Endodermal cell (in vitro differentiated cells): ENCODE data around the gene OSBPL8. TPM values are rescaled to one million over a fixed set of nuclear protein-coding genes. Genes with fewer than 3 reads are reported as not detected.

Experiments used
- DNase-seq: peaks from one replicate; pipeline ENCODE4 v3.0.0-alpha.2; 2017
- H3K27ac ChIP-seq: 2 replicates; pipeline ENCODE4 v1.5.1; 2013; ENCODE audit warnings: mild to moderate bottlenecking, low read depth, low read length, moderate library complexity
- H3K27me3 ChIP-seq: 2 replicates; pipeline ENCODE4 v1.6.1; 2013; ENCODE audit warnings: mild to moderate bottlenecking, low read length, moderate library complexity; ENCODE audit not compliant: insufficient read depth, control insufficient read depth, poor library complexity, severe bottlenecking
- H3K36me3 ChIP-seq: 2 replicates; pipeline ENCODE4 v1.7.0; 2013; ENCODE audit warnings: mild to moderate bottlenecking, low read length, moderate library complexity; ENCODE audit not compliant: control insufficient read depth, insufficient read depth
- H3K4me1 ChIP-seq: one replicate; pipeline ENCODE4 v1.7.0; 2013; ENCODE audit warnings: low read length; ENCODE audit not compliant: control insufficient read depth, insufficient read depth
- H3K4me3 ChIP-seq: 2 replicates; pipeline ENCODE4 v1.5.1; 2013; ENCODE audit warnings: mild to moderate bottlenecking, low read length, moderate library complexity
- H3K9ac ChIP-seq: 2 replicates; pipeline ENCODE4 v1.6.1; 2013; ENCODE audit warnings: mild to moderate bottlenecking, low read length, moderate library complexity; ENCODE audit not compliant: poor library complexity, severe bottlenecking; ENCODE audit errors: extremely low read depth
- H3K9me3 ChIP-seq: 2 replicates; pipeline ENCODE4 v1.6.1; 2013; ENCODE audit warnings: mild to moderate bottlenecking, low read length, moderate library complexity; ENCODE audit not compliant: control insufficient read depth
- H3K27ac Mint-ChIP-seq: 2 replicates; pipeline ENCODE4 v1.8.0; 2020; ENCODE audit warnings: mixed read lengths
- H3K27me3 Mint-ChIP-seq: 2 replicates; pipeline ENCODE4 v1.8.0; 2021; ENCODE audit warnings: mild to moderate bottlenecking, mixed read lengths; ENCODE audit not compliant: insufficient read depth
- H3K36me3 Mint-ChIP-seq: 2 replicates; pipeline ENCODE4 v1.8.0; 2020; ENCODE audit warnings: low read depth, mixed read lengths
- H3K4me1 Mint-ChIP-seq: 2 replicates; pipeline ENCODE4 v1.8.0; 2020; ENCODE audit warnings: mixed read lengths
- H3K4me3 Mint-ChIP-seq: 2 replicates; pipeline ENCODE4 v1.8.0; 2020; ENCODE audit warnings: mild to moderate bottlenecking, moderate library complexity, mixed read lengths
- H3K9me3 Mint-ChIP-seq: 2 replicates; pipeline ENCODE4 v1.8.0; 2020; ENCODE audit warnings: mild to moderate bottlenecking, mixed read lengths
- WGBS, 2 experiments: methylation state at CpG; one replicate each; pipeline versions ENCODE4 v1.1.5 to v1.1.7; 2013; ENCODE audit warnings: missing lambda C conversion rate in 2 of 2, mixed read lengths in 1 of 2; ENCODE audit not compliant: insufficient coverage in 1 of 2, insufficient read length in 1 of 2; 5-methylcytosine and 5-hydroxymethylcytosine counted together
- total RNA-seq, 2 donors: library from RNA; stranded (reverse); fragmentation: NEBNext Ultra II Directional in 1 of 2; extraction: Animal tissue kit (Norgen Biotek cat#: 25700) in 1 of 2; gene quantifications; 2 replicates in 1 of 2; 3 replicates in 1 of 2; pipeline ENCODE4 v1.2.1, GENCODE V29; 2021
- TF ChIP-seq, protein P1 (sequence below): fragments of 200-600 bp; sonication (generic); conservative IDR thresholded peaks from 2 replicates; pipeline ENCODE4 v1.5.0; 2021; ENCODE audit warnings: antibody characterized with exemption, mild to moderate bottlenecking

OSBPL8 gene
- total RNA-seq, 2 donors from 2014 or later, result 44.0 to 58.8 TPM

GRCh38 chr12:76345569-76345968 lies 214.0 kb downstream of the OSBPL8 start:
- Mint-ChIP-seq H3K9me3 (no peaks in the 10 kb centered on the region), H3K27me3 (peaks cover 3% of the 10 kb centered on the region), H3K36me3 (no peaks in the 10 kb centered on the region), H3K27ac (no peak overlapping the region), H3K4me1 (peaks cover 2% of the 10 kb centered on the region), H3K4me3 (no peak overlapping the region)
- Histone ChIP-seq H3K4me3 (no peak overlapping the region), H3K27me3 (no peaks in the 10 kb centered on the region), H3K9me3 (no peaks in the 10 kb centered on the region), H3K4me1 (peaks cover 5% of the 10 kb centered on the region), H3K36me3 (no peaks in the 10 kb centered on the region), H3K9ac (no peak overlapping the region), H3K27ac (no peak overlapping the region)
- 97 to 100% methylated on average over 1 of the region's 1 CpG for WGBS, 2 experiments
- TF ChIP-seq, protein P1, sequence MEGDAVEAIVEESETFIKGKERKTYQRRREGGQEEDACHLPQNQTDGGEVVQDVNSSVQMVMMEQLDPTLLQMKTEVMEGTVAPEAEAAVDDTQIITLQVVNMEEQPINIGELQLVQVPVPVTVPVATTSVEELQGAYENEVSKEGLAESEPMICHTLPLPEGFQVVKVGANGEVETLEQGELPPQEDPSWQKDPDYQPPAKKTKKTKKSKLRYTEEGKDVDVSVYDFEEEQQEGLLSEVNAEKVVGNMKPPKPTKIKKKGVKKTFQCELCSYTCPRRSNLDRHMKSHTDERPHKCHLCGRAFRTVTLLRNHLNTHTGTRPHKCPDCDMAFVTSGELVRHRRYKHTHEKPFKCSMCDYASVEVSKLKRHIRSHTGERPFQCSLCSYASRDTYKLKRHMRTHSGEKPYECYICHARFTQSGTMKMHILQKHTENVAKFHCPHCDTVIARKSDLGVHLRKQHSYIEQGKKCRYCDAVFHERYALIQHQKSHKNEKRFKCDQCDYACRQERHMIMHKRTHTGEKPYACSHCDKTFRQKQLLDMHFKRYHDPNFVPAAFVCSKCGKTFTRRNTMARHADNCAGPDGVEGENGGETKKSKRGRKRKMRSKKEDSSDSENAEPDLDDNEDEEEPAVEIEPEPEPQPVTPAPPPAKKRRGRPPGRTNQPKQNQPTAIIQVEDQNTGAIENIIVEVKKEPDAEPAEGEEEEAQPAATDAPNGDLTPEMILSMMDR, result no peak
- DNase-seq, result no peak

DNA sequence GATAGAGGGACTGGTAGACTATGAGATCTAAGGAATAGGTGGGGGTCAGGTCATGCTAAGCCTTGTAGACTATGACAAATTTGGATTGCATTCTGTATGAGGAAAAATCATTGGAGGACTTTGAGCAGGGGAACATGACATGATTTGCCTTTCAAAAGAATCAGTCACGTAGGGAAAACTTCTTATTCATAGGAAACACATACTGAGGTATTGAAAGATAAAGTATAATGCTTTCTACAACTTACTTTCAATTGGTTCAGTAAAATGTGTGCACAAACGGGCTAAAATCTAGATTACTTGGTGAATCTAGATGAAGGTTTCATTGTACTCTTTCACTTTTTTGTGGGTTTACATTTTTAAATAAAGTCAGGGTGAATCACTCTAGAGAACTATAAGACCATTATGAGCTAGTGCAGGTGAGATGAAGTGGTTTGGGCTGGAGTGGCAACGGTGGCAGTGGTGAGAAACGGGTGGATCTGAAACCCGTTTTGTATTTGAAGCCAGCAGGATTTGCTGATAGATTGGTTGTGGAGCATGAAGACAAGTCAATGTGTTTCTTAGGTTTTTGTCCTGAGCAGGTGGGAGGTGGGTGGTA lies 218.0 kb downstream of the OSBPL8 start:
- 78 to 93% methylated on average over 4 to 5 of the region's 5 CpGs for WGBS, 2 experiments
- H3K4me1 ChIP-seq, result no peaks in the 10 kb centered on the region
- no peaks in the 10 kb centered on the region for H3K9me3 ChIP-seq
- H3K27ac ChIP-seq, result no peak overlapping the region
- no peak overlapping the region for H3K4me3 ChIP-seq
- Mint-ChIP-seq H3K36me3 (no peaks in the 10 kb centered on the region), H3K27me3 (peaks cover 3% of the 10 kb centered on the region), H3K27ac (no peak overlapping the region), H3K9me3 (no peaks in the 10 kb centered on the region), H3K4me1 (peaks cover 2% of the 10 kb centered on the region), H3K4me3 (no peak overlapping the region)
- H3K36me3 ChIP-seq, result no peaks in the 10 kb centered on the region
- DNase-seq, result no peak
- H3K27me3 ChIP-seq, result no peaks in the 10 kb centered on the region
- no peak overlapping the region for H3K9ac ChIP-seq
- TF ChIP-seq, protein P1, result no peak

- Histone ChIP-seq H3K36me3 (no peaks in the 10 kb centered on the region), H3K9ac (no peak overlapping the region), H3K4me1 (no peaks in the 10 kb centered on the region), H3K4me3 (no peak overlapping the region), H3K27me3 (no peaks in the 10 kb centered on the region), H3K9me3 (no peaks in the 10 kb centered on the region), H3K27ac (no peak overlapping the region)
- H3K27me3 Mint-ChIP-seq, result peaks cover 3% of the 10 kb centered on the region
- WGBS, 2 experiments, result 89 to 97% methylated on average over 6 to 9 of the region's 9 CpGs
- no peak for DNase-seq
- no peaks in the 10 kb centered on the region for H3K9me3 Mint-ChIP-seq
- H3K4me3 Mint-ChIP-seq, result no peak overlapping the region
- TF ChIP-seq, protein P1, result no peak
- H3K4me1 Mint-ChIP-seq, result no peaks in the 10 kb centered on the region
- H3K27ac Mint-ChIP-seq, result no peak overlapping the region
- H3K36me3 Mint-ChIP-seq, result no peaks in the 10 kb centered on the region
These were observed 218.7 kb downstream of the OSBPL8 start for GRCh38 chr12:76340680-76341435.
